Ishikawa (cell line): Measurements from ENCODE around the gene MGAT1.

Experiments used
- CEBPB ChIP-seq: IDR thresholded peaks from 2 replicates; pipeline ENCODE4 v1.6.1; 2012
- CREB1 ChIP-seq: IDR thresholded peaks from 2 replicates; pipeline ENCODE4 v1.6.1; 2012; ENCODE audit warnings: low read depth
- EGR1 ChIP-seq: IDR thresholded peaks from 2 replicates; pipeline ENCODE4 v1.6.1; 2012
- EP300 ChIP-seq: IDR thresholded peaks from 2 replicates; pipeline ENCODE4 v1.6.1; 2012; ENCODE audit warnings: borderline replicate concordance
- FOXM1 ChIP-seq: IDR thresholded peaks from 2 replicates; pipeline ENCODE4 v1.6.1; 2012; ENCODE audit warnings: low read depth, borderline replicate concordance
- NFIC ChIP-seq: IDR thresholded peaks from 2 replicates; pipeline ENCODE4 v1.6.1; 2012
- RAD21 ChIP-seq: IDR thresholded peaks from 2 replicates; pipeline ENCODE4 v1.6.1; 2012; ENCODE audit warnings: low read depth
- TAF1 ChIP-seq: IDR thresholded peaks from 2 replicates; pipeline ENCODE4 v1.6.1; 2012; ENCODE audit warnings: low read depth, mild to moderate bottlenecking
- TCF12 ChIP-seq: IDR thresholded peaks from 2 replicates; pipeline ENCODE4 v1.6.1; 2012; ENCODE audit warnings: low read depth
- TEAD4 ChIP-seq: IDR thresholded peaks from 2 replicates; pipeline ENCODE4 v1.6.1; 2012
- YY1 ChIP-seq: IDR thresholded peaks from 2 replicates; pipeline ENCODE4 v1.6.1; 2012; ENCODE audit warnings: low read depth
- ZBTB7A ChIP-seq: IDR thresholded peaks from 2 replicates; pipeline ENCODE4 v1.6.1; 2012; ENCODE audit warnings: low read depth
- TF ChIP-seq, protein P1 (sequence below): IDR thresholded peaks from 2 replicates; pipeline ENCODE4 v1.6.1; 2012
- TF ChIP-seq, protein P2 (sequence below): IDR thresholded peaks from 2 replicates; pipeline ENCODE4 v1.6.1; 2012
- TF ChIP-seq, protein P3 (sequence below): IDR thresholded peaks from 2 replicates; pipeline ENCODE4 v1.6.1; 2012; ENCODE audit warnings: low read depth, mild to moderate bottlenecking

The MGAT1 gene

DNA sequence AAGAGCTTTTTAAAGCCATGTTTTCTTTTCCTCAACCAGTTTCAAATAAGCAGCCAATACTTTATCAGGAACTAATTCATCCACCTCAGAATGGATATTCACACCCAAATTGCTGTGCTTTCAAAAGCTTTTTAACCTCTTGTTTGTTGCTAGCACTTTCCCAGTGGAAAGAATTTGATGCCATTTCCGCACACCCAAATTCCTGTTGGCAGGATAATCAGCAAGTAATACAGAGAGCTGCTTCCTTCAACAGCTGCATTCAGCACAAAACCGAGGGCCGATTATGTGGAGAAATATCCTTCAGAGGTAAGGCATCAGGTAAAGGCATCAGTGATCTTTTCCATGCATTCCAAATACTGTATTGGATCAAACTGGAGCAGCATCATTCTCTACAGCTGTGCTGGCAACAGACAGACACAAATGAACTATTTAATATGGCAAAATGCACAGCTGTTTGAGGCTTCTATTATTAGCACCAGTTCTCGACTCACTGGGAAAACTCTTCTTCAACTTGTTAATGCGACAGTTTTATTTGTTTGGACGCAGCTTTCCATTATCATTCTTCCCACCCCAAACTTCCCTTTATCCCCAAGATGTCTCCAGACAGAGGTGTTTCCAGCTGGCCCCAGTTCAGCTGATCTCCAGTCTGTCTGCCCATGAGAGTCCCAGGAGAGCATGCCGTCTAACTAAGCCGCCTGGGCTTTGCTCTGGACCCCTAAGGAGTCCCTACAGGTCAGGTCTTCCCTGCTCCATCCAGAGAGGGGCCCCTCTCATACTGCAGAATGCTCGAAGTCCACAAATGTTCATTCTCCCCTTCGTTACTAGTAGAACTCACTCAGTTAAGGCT is 22.2 kb upstream of the MGAT1 start:
- TF ChIP-seq EP300 (no peak), CEBPB (no peak), TAF1 (no peak), YY1 (no peak), ZBTB7A (no peak), TCF12 (no peak)
- TF ChIP-seq, protein P1, sequence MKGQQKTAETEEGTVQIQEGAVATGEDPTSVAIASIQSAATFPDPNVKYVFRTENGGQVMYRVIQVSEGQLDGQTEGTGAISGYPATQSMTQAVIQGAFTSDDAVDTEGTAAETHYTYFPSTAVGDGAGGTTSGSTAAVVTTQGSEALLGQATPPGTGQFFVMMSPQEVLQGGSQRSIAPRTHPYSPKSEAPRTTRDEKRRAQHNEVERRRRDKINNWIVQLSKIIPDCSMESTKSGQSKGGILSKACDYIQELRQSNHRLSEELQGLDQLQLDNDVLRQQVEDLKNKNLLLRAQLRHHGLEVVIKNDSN: no peak
- TF ChIP-seq, protein P2, sequence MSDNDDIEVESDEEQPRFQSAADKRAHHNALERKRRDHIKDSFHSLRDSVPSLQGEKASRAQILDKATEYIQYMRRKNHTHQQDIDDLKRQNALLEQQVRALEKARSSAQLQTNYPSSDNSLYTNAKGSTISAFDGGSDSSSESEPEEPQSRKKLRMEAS: no peak

DNA sequence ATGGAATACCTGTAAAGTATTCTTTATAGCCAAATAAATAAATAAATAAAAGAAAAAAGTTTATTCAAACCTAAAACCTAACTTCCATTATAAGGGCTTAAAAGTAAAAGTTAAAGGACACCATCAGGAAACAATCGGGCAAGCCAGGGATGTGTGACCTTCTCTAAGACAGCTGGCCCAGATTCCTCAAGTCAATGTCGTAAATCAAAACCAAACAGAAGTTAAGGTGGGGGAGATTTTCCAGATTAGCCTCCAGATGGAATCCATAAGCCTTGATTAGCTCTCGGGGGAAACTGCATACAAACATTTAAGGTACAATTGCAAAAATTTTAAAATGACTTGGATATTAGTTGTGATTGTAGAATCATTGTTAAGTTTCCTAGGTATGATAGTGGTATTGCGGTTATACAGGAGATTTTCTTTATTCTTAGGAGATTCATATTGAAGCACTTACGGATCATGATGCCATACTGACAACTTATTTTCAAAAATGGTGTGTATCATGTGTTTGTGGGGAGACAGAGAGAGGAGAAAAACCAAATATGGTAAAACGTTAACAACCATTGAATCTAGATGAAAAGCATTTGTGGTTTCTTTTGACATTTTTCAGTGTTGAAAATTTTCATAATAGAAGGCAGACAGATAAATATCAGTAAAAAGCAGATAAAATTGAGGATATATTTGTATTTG is 21.5 kb upstream of the MGAT1 start:
- no peak for TF ChIP-seq EP300
- no peak for TF ChIP-seq CEBPB
- no peak for TF ChIP-seq TEAD4

DNA sequence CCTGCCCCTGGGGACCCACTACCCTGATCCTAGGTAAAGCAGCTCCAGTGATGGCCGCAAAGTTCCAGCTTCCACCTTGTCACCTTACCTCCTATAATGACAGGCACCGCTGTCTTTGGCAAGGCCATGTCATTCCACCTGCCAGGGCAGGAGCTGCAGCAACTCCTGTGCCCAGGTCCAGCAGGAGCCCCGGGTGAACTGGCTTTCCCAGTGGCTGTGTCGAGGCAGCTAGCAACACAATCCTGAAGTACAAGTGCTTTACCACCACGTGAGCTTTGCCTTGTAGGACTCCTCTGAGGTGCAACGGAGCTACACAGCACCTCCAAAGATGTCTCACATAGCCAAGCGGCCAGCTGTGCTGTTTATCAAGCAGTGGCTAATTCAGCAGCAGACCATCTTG is 20.7 kb upstream of the MGAT1 start:
- TF ChIP-seq NFIC (no peak), TAF1 (no peak), RAD21 (no peak), CEBPB (no peak), FOXM1 (no peak), CREB1 (no peak), EP300 (no peak), EGR1 (no peak), YY1 (no peak)
- TF ChIP-seq, protein P2: no peak
- TF ChIP-seq, protein P3, sequence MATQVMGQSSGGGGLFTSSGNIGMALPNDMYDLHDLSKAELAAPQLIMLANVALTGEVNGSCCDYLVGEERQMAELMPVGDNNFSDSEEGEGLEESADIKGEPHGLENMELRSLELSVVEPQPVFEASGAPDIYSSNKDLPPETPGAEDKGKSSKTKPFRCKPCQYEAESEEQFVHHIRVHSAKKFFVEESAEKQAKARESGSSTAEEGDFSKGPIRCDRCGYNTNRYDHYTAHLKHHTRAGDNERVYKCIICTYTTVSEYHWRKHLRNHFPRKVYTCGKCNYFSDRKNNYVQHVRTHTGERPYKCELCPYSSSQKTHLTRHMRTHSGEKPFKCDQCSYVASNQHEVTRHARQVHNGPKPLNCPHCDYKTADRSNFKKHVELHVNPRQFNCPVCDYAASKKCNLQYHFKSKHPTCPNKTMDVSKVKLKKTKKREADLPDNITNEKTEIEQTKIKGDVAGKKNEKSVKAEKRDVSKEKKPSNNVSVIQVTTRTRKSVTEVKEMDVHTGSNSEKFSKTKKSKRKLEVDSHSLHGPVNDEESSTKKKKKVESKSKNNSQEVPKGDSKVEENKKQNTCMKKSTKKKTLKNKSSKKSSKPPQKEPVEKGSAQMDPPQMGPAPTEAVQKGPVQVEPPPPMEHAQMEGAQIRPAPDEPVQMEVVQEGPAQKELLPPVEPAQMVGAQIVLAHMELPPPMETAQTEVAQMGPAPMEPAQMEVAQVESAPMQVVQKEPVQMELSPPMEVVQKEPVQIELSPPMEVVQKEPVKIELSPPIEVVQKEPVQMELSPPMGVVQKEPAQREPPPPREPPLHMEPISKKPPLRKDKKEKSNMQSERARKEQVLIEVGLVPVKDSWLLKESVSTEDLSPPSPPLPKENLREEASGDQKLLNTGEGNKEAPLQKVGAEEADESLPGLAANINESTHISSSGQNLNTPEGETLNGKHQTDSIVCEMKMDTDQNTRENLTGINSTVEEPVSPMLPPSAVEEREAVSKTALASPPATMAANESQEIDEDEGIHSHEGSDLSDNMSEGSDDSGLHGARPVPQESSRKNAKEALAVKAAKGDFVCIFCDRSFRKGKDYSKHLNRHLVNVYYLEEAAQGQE: no peak
- TF ChIP-seq, protein P1: no peak

DNA sequence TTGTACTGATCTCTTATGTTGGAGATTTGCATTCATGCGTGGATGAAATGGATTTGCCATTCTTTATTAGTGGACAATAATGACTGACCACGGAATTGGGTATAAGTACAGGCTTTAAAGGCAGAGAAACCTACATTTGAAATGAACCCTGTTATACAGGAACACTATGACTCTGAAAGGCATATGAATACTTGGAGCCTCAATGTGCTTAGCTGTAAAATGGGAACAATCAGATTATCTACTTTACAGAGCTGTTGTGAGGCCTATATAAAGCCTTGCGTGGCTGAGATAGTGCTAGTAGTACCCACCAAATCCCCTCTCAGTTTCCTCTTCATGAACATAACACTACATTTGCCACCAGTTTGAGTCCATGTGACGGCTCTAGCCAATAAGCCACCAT is 18.9 kb upstream of the MGAT1 start:
- no peak for TF ChIP-seq TCF12
- no peak for TF ChIP-seq CEBPB
- no peak for TF ChIP-seq EGR1
- TF ChIP-seq, protein P2: no peak
- TF ChIP-seq, protein P1: no peak
- TF ChIP-seq NFIC: no peak
- TF ChIP-seq, protein P3: no peak
- TF ChIP-seq ZBTB7A: no peak
- no peak for TF ChIP-seq YY1

DNA sequence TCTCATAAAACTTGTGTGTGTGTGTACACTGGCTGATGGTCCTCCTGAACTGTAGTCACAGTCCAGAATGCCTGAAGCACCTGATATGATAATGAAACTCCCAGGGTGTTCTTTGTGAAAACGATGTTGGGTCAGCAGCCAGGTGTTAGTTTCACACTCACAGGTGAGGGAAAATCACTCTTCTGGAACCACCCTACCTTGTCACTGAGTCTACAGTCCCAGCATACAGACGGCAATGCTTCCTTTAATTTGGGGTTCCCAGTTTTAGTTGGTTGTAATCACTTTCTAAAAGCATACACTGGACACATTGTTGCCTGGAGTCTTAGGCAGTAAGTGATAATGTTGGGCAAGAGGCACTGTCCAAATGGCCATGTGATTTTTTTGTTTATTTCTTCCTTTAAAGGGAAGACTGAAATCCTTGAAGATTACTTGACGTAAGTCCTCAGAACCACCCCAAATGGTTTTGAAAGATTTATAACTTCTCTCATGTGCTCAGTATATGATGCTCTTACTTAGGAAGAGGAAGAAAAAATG is 18.2 kb upstream of the MGAT1 start:
- TF ChIP-seq, protein P2: no peak
- TF ChIP-seq CREB1 (no peak), ZBTB7A (no peak), TCF12 (no peak), EP300 (no peak), TAF1 (no peak), TEAD4 (no peak), NFIC (no peak)
- TF ChIP-seq, protein P3: no peak
